Hypothalamus (tissue), 51 donors: ENCODE data around the gene ZFAND4.
A peak's percentile ranks its signal among the peaks of the same experiment; 100 is the strongest.
"Not testable (repeated sequence)": the region's sequence is repeated elsewhere in the genome, so short reads cannot be mapped to it uniquely, and the experiment has no call there.

ENCODE experiments used
- DNase-seq, 51 donors: peaks; one replicate each; lab custom pipeline; 2025; lab: John Stamatoyannopoulos, UW

ZFAND4 gene

GRCh38 chr10:45644527-45644926 is 28.0 kb downstream of the ZFAND4 start:
- DNase-seq = no peak

DNA sequence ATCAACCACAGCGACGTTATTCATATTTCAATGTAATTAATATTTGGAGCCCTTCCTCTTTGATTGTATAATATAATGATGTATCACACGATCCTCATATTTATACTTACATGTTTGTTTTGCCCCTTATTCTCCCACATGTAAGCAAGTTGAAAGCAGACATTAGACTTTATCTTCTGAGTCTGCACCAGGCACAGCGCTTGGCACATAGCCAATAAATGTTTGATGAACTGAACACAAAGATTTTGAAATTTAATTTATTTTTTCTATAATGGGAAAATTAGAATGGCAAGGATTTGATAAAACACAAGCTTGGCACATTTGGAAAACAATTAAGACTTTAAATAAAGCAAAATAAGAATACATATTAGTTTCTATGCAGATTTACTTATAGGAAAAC is 31.6 kb downstream of the ZFAND4 start:
- DNase-seq = no peak

GRCh38 chr10:45640049-45640448 is 32.5 kb downstream of the ZFAND4 start:
- no peak for DNase-seq

- no peak for DNase-seq
Measured at GRCh38 chr10:45627412-45628048, 45.0 kb downstream of the ZFAND4 start.

- DNase-seq = no peak
Measured at GRCh38 chr10:45625879-45626278, 46.7 kb downstream of the ZFAND4 start.

GRCh38 chr10:45624724-45625123 is 47.8 kb downstream of the ZFAND4 start:
- no peak for DNase-seq

DNA sequence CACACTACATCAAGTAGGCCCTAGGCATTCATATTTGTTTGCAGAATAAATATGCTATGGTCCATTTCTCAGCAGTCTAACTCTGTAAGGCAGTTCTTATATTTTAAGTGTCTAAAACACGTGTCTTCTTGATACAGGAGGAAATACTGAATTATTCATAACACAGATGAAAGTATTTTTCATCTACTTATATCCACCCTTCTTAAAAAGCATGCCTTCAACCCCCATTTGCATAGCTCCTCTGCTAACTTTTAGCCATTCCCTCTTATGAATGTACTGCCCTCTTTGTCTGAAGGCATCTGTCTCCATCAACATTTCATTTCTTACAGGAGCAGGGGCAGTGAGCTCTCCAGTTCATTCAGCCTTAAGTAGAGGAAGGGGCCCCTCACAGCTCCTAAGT is 57.7 kb downstream of the ZFAND4 start:
- DNase-seq = no peak

DNA sequence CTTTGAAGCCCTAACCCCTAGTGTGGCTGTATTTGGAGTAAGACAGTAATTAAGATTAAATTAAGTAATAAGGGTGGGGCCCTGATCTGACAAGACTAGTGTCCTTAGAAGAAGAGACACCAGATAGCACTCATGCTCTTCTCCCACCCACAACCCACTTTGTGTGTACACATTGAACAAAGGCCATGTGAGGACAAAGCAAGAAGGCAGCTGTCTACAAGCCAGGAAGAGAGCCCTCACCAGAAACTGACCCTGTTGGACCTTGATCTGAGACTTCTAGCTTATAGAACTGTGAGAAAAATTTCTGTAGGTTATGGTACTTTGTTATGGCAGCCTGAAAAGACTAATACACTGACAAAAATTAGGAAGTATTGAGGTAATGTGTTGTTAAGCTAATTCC is 59.8 kb downstream of the ZFAND4 start:
- no peak for DNase-seq

- DNase-seq = no peak
Measured at GRCh38 chr10:45608052-45608451, 64.5 kb downstream of the ZFAND4 start.

GRCh38 chr10:45607276-45607675 is 65.3 kb downstream of the ZFAND4 start:
- no peak for DNase-seq

- DNase-seq = no peak
Measured at GRCh38 chr10:45602836-45603235, 69.7 kb downstream of the ZFAND4 start.

GRCh38 chr10:45602082-45602730 is 70.4 kb downstream of the ZFAND4 start:
- no peak for DNase-seq

DNA sequence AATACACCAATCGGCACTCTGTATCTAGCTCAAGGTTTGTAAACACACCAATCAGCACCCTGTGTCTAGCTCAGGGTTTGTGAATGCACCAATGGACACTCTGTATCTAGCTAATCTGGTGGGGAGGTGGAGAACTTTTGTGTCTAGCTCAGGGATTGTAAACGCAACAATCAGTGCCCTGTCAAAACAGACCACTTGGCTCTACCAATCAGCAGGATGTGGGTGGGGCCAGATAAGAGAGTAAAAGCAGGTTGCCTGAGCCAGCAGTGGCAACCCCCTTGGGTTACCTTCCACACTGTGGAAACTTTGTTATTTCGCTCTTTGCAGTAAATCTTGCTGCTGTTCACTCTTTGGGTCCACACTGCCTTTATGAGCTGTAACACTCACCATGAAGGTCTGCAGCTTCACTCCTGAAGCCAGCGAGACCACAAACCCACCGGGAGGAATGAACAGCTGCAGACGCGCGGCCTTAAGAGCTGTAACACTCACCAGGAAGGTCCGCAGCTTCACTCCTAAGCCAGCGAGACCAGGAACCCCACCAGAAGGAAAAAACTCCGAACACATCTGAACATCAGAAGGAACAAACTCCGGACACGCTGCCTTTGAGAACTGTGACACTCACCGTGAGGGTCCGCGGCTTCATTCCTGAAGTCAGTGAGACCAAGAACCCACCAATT is 71.2 kb downstream of the ZFAND4 start:
- DNase-seq = not testable (repeated sequence)

DNA sequence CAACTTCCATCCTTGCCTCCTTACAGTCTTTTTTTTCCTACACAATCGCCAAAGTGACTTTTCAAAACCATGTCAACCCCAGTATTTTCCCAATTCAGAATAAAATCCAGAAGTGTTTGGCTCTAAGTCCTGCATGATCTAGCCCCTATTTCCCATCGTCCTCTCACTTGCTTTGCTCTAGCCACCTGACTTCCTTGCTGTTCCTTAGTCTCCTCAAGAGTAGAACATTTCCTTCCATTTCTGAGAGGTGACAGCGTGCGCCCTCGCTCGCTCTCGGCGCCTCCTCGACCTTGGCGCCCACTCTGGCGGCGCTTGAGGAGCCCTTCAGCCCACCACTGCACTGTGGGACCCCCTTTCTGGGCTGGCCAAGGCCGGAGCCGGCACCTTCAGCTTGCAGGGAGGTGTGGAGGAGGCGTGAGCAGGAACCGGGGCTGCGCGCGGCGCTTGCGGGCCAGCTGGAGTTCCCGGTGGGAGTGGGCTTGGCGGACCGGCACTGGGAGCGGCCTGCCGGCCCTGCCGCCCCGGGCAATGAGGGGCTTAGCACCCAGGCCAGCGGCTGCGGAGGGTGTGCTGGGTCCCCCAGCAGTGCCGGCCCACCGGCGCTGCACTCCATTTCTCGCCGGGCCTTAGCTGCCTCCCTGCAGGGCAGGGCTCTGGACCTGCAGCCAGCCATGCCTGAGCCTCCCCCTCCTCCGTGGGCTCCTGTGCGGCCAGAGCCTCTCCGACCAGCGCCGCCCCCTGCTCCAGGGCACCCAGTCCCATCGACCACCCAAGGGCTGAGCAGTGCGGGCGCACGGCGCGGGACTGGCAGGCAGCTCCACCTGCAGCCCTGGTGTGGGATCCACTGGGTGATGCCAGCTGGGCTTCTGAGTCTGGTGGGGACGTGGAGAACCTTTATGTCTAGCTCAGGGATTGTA is 72.0 kb downstream of the ZFAND4 start:
- peak in 1 of 51 donors; percentile 9 for DNase-seq

GRCh38 chr10:45599646-45600045 is 72.9 kb downstream of the ZFAND4 start:
- no peak for DNase-seq

DNA sequence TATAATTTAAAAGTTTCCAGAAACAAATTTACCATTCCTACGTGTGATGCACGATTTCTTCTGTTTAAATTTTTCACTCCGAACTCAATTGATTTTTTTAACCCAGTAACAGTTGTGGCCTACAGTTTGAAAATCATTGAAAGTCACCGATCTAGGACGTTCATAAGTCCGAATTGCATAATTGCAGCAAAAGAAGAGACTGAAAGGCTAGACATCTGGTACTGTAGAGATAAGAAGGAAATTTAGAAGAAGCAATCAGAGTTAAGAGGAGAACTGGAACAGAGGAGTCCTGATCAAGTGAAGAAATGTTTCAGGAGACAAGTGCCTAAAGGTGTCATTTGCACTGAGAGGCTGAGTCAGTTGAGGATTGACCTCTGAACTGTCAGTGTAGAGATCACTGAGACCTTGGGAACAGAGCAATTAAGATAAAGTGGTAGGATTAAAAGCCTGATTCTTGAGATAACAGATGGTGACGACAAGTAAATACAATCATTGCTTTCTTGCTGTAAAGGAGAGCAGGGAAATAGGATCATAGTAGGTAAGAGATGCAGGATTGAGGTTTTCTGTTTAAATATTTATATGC is 73.5 kb downstream of the ZFAND4 start:
- DNase-seq = no peak

DNA sequence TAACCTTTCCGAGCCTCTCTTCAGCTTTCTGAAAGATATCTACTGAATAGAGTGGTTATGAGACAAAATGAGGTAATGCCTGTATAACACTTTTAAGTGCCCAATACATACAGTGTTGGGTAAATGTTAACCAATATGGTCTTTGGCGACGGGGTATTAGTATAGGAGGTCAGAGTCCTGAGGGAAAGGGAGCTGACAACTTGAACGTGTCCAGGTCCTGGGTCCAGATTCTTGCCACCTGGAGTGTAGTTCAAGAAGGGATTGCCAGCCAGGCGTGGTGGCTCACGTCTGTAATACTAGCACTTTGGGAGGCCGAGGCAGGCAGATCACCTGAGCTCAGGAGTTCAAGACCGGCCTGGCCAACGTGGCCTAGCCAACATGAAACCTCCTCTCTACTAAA is 76.0 kb downstream of the ZFAND4 start:
- no peak for DNase-seq

DNA sequence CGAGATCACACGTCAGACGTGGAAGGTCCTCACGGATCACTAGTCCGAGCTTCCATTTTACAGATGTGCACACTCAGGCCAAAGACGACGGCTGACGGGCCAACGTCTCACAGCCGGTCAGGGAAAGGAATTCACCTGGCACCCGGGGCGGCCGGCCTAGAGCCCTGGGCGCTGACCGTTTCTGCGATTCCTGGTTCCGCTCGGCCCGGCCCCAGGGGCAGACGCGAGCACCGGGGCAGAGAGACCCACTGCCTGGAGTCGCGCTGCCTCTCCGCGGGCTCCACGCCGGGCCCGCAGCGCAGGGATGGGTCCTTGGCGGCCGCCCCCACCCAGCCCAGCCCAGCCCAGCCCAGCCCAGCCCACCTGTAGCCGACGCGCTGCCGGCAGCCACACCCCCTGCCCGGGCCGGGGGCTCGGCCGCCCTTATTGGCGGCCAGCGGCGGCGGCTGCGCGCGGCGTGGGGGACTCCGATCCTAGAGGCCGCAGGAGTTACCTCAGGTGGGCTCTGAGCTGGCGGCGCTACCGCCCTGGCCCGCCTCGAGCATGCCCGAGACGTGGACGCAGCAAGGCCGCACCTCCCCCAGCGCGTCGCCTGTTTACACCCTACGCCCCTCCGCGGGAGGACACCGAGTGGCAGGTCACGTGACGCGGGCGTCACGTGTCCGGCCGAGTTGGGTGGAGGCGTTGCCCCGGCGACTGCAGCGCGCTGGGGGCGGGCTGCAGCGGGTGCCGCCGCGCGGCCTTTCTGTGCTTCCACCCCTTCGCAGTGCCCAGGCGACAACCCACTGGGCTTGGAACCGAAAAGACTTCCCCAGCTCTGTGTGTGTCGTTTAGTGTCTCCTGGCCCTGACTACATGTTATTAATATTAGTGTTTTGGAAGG is 78.1 kb downstream of the ZFAND4 start:
- peak; percentile 41 to 93 (median 85) for DNase-seq

GRCh38 chr10:45593938-45594275 is 78.7 kb downstream of the ZFAND4 start:
- peak in 1 of 51 donors; percentile 36 for DNase-seq

GRCh38 chr10:45592926-45593325 is 79.6 kb downstream of the ZFAND4 start:
- DNase-seq = no peak
